Mesenchymal stem cell (in vitro differentiated cells and primary cell): ENCODE data around the gene EMC1.
A peak's percentile ranks its signal among the peaks of the same experiment; 100 is the strongest.

Source experiments
- DNase-seq: peaks from one replicate; pipeline ENCODE4 v3.0.0-alpha.2; 2013
- H2AFZ ChIP-seq: one replicate; pipeline ENCODE4 v1.6.1; 2013; ENCODE audit warnings: low read depth, mild to moderate bottlenecking, control low read depth, inconsistent platforms, low read length, moderate library complexity
- H2AK5ac ChIP-seq: 2 replicates; pipeline ENCODE4 v1.6.1; 2013; ENCODE audit warnings: low read length, moderate library complexity, mild to moderate bottlenecking, inconsistent platforms; ENCODE audit not compliant: severe bottlenecking
- H2BK120ac ChIP-seq: one replicate; pipeline ENCODE4 v1.6.1; 2013; ENCODE audit warnings: low read depth, mild to moderate bottlenecking, inconsistent platforms, low read length, moderate library complexity
- H2BK12ac ChIP-seq, 2 experiments: one replicate each; pipeline ENCODE4 v1.6.1; 2013; ENCODE audit warnings: inconsistent platforms in 2 of 2, low read length in 2 of 2, mild to moderate bottlenecking in 2 of 2, moderate library complexity in 2 of 2, control low read depth in 1 of 2
- H2BK15ac ChIP-seq: one replicate; pipeline ENCODE4 v1.6.1; 2013; ENCODE audit warnings: mild to moderate bottlenecking, low read depth, inconsistent platforms; ENCODE audit not compliant: poor library complexity, severe bottlenecking
- H2BK5ac ChIP-seq: 2 replicates; pipeline ENCODE4 v1.6.1; 2013; ENCODE audit warnings: low read depth, mild to moderate bottlenecking, low read length, control low read depth, inconsistent platforms; ENCODE audit not compliant: poor library complexity, severe bottlenecking
- H3K14ac ChIP-seq, 2 experiments: one replicate each; pipeline ENCODE4 v1.6.1; 2013; ENCODE audit warnings: inconsistent platforms in 2 of 2, low read length in 2 of 2, control low read depth in 1 of 2, mild to moderate bottlenecking in 1 of 2, moderate library complexity in 1 of 2
- H3K18ac ChIP-seq, 2 experiments: one replicate each; pipeline ENCODE4 v1.6.1; 2013; ENCODE audit warnings: inconsistent platforms in 2 of 2, low read length in 2 of 2, control low read depth in 1 of 2, low read depth in 1 of 2, mild to moderate bottlenecking in 1 of 2
- H3K23ac ChIP-seq, 2 experiments: one replicate each; pipeline ENCODE4 v1.6.1; 2013; ENCODE audit warnings: inconsistent platforms in 2 of 2, low read length in 2 of 2, mild to moderate bottlenecking in 2 of 2, moderate library complexity in 2 of 2, control low read depth in 1 of 2
- H3K27ac ChIP-seq: 2 replicates; pipeline ENCODE4 v1.5.1; 2013; ENCODE audit warnings: mild to moderate bottlenecking, moderate library complexity, low read length, control low read depth, inconsistent platforms; ENCODE audit not compliant: poor library complexity, severe bottlenecking
- H3K27me3 ChIP-seq, 2 experiments: 2 replicates each; pipeline versions ENCODE4 v1.6.1 to v1.7.0; 2013; ENCODE audit warnings: low read length in 2 of 2, mild to moderate bottlenecking in 2 of 2, moderate library complexity in 2 of 2, control low read depth in 1 of 2, inconsistent platforms in 1 of 2; ENCODE audit not compliant: control insufficient read depth in 1 of 2, insufficient read depth in 1 of 2
- H3K36me3 ChIP-seq, 2 experiments: 2 replicates each; pipeline versions ENCODE4 v1.6.1 to v1.7.0; 2013; ENCODE audit warnings: low read length in 2 of 2, control low read depth in 1 of 2, inconsistent platforms in 1 of 2, low read depth in 1 of 2, mild to moderate bottlenecking in 1 of 2; ENCODE audit not compliant: insufficient read depth in 2 of 2, control insufficient read depth in 1 of 2
- H3K4ac ChIP-seq, 2 experiments: one replicate each; pipeline ENCODE4 v1.6.1; 2013; ENCODE audit warnings: inconsistent platforms in 2 of 2, low read length in 2 of 2, mild to moderate bottlenecking in 2 of 2, moderate library complexity in 2 of 2, control low read depth in 1 of 2, low read depth in 1 of 2
- H3K4me1 ChIP-seq: 2 replicates; pipeline ENCODE4 v1.6.1; 2013; ENCODE audit warnings: low read depth, low read length, control low read depth; ENCODE audit not compliant: control insufficient read depth, insufficient read depth
- H3K4me2 ChIP-seq: 2 replicates; pipeline ENCODE4 v1.6.1; 2013; ENCODE audit warnings: low read length, mild to moderate bottlenecking, inconsistent platforms; ENCODE audit not compliant: poor library complexity, severe bottlenecking
- H3K4me3 ChIP-seq, 2 experiments: 2 replicates each; pipeline versions ENCODE4 v1.5.1 to v1.7.0; 2013; ENCODE audit warnings: low read length in 2 of 2, mild to moderate bottlenecking in 2 of 2, control low read depth in 1 of 2, low read depth in 1 of 2; ENCODE audit not compliant: insufficient read depth in 1 of 2
- H3K79me1 ChIP-seq: replicated peaks from 2 replicates; pipeline ENCODE4 v1.6.1; 2013; ENCODE audit warnings: mild to moderate bottlenecking, control low read depth, low read length, inconsistent platforms; ENCODE audit not compliant: poor library complexity, severe bottlenecking
- H3K9ac ChIP-seq: 2 replicates; pipeline ENCODE4 v1.7.0; 2013; ENCODE audit warnings: mild to moderate bottlenecking, low read length, moderate library complexity
- H3K9me3 ChIP-seq: 2 replicates; pipeline ENCODE4 v1.7.0; 2013; ENCODE audit warnings: mild to moderate bottlenecking, low read length; ENCODE audit not compliant: control insufficient read depth
- H4K8ac ChIP-seq: one replicate; pipeline ENCODE4 v1.6.1; 2013; ENCODE audit warnings: inconsistent platforms, mild to moderate bottlenecking, low read length, moderate library complexity
- H4K91ac ChIP-seq: one replicate; pipeline ENCODE4 v1.6.1; 2013; ENCODE audit warnings: mild to moderate bottlenecking, low read length, inconsistent platforms
- WGBS: methylation state at CpG from one replicate; pipeline ENCODE4 v1.1.7; 2013; ENCODE audit warnings: mixed read lengths; 5-methylcytosine and 5-hydroxymethylcytosine counted together

EMC1 gene

DNA sequence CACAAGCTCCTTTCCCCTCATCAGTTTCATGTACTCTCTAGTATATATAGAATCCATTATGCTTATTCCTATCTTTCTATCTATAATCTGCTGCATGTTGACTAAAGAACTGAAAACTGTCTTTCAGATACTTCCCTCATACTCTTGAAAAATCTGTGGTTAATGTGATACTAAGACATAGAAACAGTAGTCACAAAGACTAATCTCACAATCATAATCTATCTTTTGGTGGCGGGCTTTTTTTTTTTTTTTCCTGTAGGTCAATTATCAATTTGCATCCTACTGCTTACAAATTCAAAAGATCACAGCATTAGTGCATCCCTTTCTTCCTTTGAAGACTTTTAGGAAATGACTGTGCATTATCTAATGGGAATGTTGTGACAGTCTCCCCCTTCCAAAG, 45.9 kb downstream of the EMC1 start:
- Histone ChIP-seq H2BK120ac (no peak overlapping the region), H3K27me3 (no peaks in the 10 kb centered on the region), H3K79me1 (peaks cover 2% of the 10 kb centered on the region), H3K4me1 (peaks cover 7% of the 10 kb centered on the region), H2AFZ (no peak overlapping the region), H2BK12ac (no peak overlapping the region), H4K8ac (no peak overlapping the region), H2AK5ac (no peak overlapping the region), H3K4me2 (no peak overlapping the region), H2BK5ac (no peak overlapping the region), H3K4me3 (no peak overlapping the region), H3K4ac (no peak overlapping the region), H3K27ac (no peak overlapping the region), H3K14ac (no peak overlapping the region), H2BK15ac (no peak overlapping the region), H3K23ac (no peak overlapping the region), H4K91ac (no peak overlapping the region), H3K36me3 (peaks cover 0 to 13% of the 10 kb centered on the region in 2 experiments), H3K18ac (no peak overlapping the region), H3K9ac (no peak overlapping the region), H3K9me3 (no peaks in the 10 kb centered on the region)
- WGBS, result 80% methylated on average over 1 of the region's 1 CpG
- no peak for DNase-seq

DNA sequence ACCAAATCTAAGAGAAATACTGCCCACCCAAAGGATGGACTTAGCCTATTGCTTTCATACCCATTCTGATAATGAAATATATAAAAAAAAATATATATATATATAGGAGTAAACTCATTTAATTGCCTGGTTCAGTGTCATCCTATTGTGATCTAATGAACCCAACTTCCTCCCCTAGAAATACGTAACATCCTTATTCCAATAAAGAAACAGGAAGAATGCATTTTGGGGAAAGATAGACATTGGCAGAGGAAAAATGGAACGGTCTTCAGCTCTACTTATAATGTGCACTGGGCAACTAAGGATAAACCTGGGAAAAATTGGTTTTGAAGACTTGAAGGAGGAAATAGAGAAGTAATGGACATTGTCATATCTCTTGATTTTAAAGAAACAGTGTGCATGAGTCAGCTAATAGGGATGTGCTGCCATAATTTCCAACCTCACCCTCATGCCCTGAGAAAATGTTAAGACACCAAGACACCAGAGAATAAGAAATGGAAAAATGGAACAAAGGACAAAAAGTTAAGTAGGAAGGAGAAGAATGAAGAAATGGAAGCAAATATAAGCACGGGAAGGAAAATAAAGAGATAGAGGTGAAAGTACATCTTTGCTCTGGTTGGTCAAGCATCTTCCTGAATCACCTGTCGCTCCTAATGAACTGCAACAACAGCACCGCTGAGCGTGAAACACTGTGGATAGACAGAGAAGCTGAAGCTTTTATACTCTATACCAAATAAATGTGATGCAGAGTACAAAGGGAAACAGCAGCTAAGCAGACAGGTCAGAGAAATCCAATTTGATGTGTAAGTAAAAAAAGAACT, 46.7 kb downstream of the EMC1 start:
- Histone ChIP-seq H3K79me1 (peaks cover 2% of the 10 kb centered on the region), H2BK12ac (no peak overlapping the region), H3K14ac (no peak overlapping the region), H4K91ac (no peak overlapping the region), H3K23ac (no peak overlapping the region), H3K4me1 (peaks cover 7% of the 10 kb centered on the region), H3K27ac (peak overlapping the region; percentile 26), H3K4me2 (no peak overlapping the region), H2BK5ac (no peak overlapping the region), H3K27me3 (no peaks in the 10 kb centered on the region), H2AFZ (no peak overlapping the region), H3K9me3 (no peaks in the 10 kb centered on the region), H2AK5ac (no peak overlapping the region), H2BK120ac (no peak overlapping the region), H3K36me3 (peaks cover 0 to 20% of the 10 kb centered on the region in 2 experiments), H3K9ac (no peak overlapping the region), H4K8ac (no peak overlapping the region), H2BK15ac (no peak overlapping the region), H3K4ac (no peak overlapping the region), H3K18ac (no peak overlapping the region), H3K4me3 (no peak overlapping the region)
- WGBS, result 98% methylated on average over 5 of the region's 6 CpGs
- DNase-seq, result peak; percentile 30

DNA sequence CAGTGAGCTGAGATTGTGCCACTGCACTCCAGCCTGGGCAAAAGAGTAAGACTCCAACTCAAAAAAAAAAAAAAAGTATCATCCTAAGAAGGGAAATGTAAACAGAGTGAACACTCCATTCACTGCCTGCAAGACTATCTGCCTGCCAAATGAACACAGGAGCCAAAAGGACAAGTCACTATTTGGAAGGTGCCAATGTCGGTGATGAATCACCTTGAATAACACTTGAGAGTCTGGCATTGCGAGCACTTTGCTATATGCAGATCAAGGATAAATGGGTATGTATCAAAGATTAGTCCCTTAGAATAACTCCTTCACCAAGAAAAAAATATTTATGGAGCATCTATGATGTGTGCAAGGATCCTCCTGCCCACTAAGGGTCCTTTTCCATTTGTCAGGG, 47.9 kb downstream of the EMC1 start:
- Histone ChIP-seq H2AFZ (no peak overlapping the region), H3K18ac (no peak overlapping the region), H3K27ac (no peak overlapping the region), H3K23ac (no peak overlapping the region), H2BK15ac (no peak overlapping the region), H2BK5ac (no peak overlapping the region), H3K27me3 (no peaks in the 10 kb centered on the region), H4K8ac (no peak overlapping the region), H3K9ac (no peak overlapping the region), H3K36me3 (peaks cover 3 to 32% of the 10 kb centered on the region in 2 experiments), H3K14ac (no peak overlapping the region), H2BK120ac (no peak overlapping the region), H3K4me3 (no peak overlapping the region), H2AK5ac (no peak overlapping the region), H2BK12ac (no peak overlapping the region), H3K4me1 (peaks cover 7% of the 10 kb centered on the region), H3K4ac (no peak overlapping the region), H3K9me3 (no peaks in the 10 kb centered on the region), H3K4me2 (no peak overlapping the region), H4K91ac (no peak overlapping the region), H3K79me1 (peaks cover 9% of the 10 kb centered on the region)
- WGBS, result no CpG with 5 or more reads among the region's 2 CpGs
- peak; percentile 38 for DNase-seq

DNA sequence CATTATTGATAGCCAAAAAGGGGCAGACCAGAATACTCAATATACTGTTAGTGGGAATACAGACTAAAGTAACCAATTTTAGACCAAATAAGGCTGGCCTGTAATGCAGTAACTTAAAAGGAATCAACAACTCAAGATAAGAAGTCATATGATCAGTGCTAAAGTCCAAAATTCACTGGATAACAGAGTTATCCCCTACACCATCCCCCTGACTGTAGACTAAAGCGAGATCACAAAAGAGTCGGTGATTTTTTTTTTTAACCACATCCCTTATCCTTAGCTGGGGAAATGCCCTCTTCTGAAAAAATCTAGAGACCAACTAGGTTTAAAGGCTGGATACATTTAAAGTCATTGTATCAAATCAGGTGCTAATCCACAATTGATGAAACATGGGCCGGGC, 48.9 kb downstream of the EMC1 start:
- H3K18ac ChIP-seq, result no peak overlapping the region
- H3K79me1 ChIP-seq, result peaks cover 15% of the 10 kb centered on the region
- H3K4me1 ChIP-seq, result peaks cover 7% of the 10 kb centered on the region
- no peak overlapping the region for H3K9ac ChIP-seq
- H3K27ac ChIP-seq, result no peak overlapping the region
- H2BK120ac ChIP-seq, result no peak overlapping the region
- no peak overlapping the region for H2BK15ac ChIP-seq
- H3K4ac ChIP-seq, result no peak overlapping the region
- no peak overlapping the region for H3K4me2 ChIP-seq
- H3K9me3 ChIP-seq, result no peaks in the 10 kb centered on the region
- H3K4me3 ChIP-seq, result no peak overlapping the region
- H2BK12ac ChIP-seq, result no peak overlapping the region
- no peak overlapping the region for H2AFZ ChIP-seq
- H3K27me3 ChIP-seq, result no peaks in the 10 kb centered on the region
- no peak overlapping the region for H3K14ac ChIP-seq
- no peak overlapping the region for H4K8ac ChIP-seq
- WGBS, result 95% methylated on average over 3 of the region's 3 CpGs
- peaks cover 6 to 43% of the 10 kb centered on the region in 2 experiments for H3K36me3 ChIP-seq
- no peak overlapping the region for H3K23ac ChIP-seq
- no peak overlapping the region for H2BK5ac ChIP-seq
- H2AK5ac ChIP-seq, result no peak overlapping the region
- H4K91ac ChIP-seq, result no peak overlapping the region
- DNase-seq, result no peak
